Measurements from ENCODE around the gene KAT2B.

Gene KAT2B

GRCh38 chr3:20100151-20100550 is 59.9 kb downstream of the KAT2B start:
- H3K4me3 ChIP-seq (ENCODE audit: low read depth, low read length), result no peak overlapping the region
- no peak overlapping the region for H3K9ac ChIP-seq (ENCODE audit: low read depth, low read length)
- H3K9me3 ChIP-seq (ENCODE audit: control insufficient read depth, insufficient read depth, low read length), result no peaks in the 10 kb centered on the region
- H3K36me3 ChIP-seq (ENCODE audit: control insufficient read depth, insufficient read depth, low read length), result no peaks in the 10 kb centered on the region
- H3K27me3 ChIP-seq (ENCODE audit: control insufficient read depth, insufficient read depth, low read length), result no peaks in the 10 kb centered on the region
- H3K27ac ChIP-seq (ENCODE audit: low read depth, low read length), result no peak overlapping the region
- H3K4me1 ChIP-seq (ENCODE audit: control insufficient read depth, insufficient read depth, low read length), result no peaks in the 10 kb centered on the region

GRCh38 chr3:20101041-20101440 is 60.8 kb downstream of the KAT2B start:
- H3K4me1 ChIP-seq (ENCODE audit: control insufficient read depth, insufficient read depth, low read length), result no peaks in the 10 kb centered on the region
- H3K9ac ChIP-seq (ENCODE audit: low read depth, low read length), result no peak overlapping the region
- no peaks in the 10 kb centered on the region for H3K9me3 ChIP-seq (ENCODE audit: control insufficient read depth, insufficient read depth, low read length)
- H3K27me3 ChIP-seq (ENCODE audit: control insufficient read depth, insufficient read depth, low read length), result no peaks in the 10 kb centered on the region
- H3K36me3 ChIP-seq (ENCODE audit: control insufficient read depth, insufficient read depth, low read length), result no peaks in the 10 kb centered on the region
- H3K27ac ChIP-seq (ENCODE audit: low read depth, low read length), result no peak overlapping the region
- no peak overlapping the region for H3K4me3 ChIP-seq (ENCODE audit: low read depth, low read length)

- H3K27ac ChIP-seq (ENCODE audit: low read depth, low read length), result no peak overlapping the region
- no peak overlapping the region for H3K4me3 ChIP-seq (ENCODE audit: low read depth, low read length)
- H3K36me3 ChIP-seq (ENCODE audit: control insufficient read depth, insufficient read depth, low read length), result no peaks in the 10 kb centered on the region
- H3K9me3 ChIP-seq (ENCODE audit: control insufficient read depth, insufficient read depth, low read length), result no peaks in the 10 kb centered on the region
- H3K9ac ChIP-seq (ENCODE audit: low read depth, low read length), result no peak overlapping the region
- no peaks in the 10 kb centered on the region for H3K27me3 ChIP-seq (ENCODE audit: control insufficient read depth, insufficient read depth, low read length)
- H3K4me1 ChIP-seq (ENCODE audit: control insufficient read depth, insufficient read depth, low read length), result no peaks in the 10 kb centered on the region
Measured at GRCh38 chr3:20103731-20104130, 63.5 kb downstream of the KAT2B start.

- Histone ChIP-seq H3K36me3 (ENCODE audit: control insufficient read depth, insufficient read depth, low read length) (no peaks in the 10 kb centered on the region), H3K27me3 (ENCODE audit: control insufficient read depth, insufficient read depth, low read length) (no peaks in the 10 kb centered on the region), H3K4me1 (ENCODE audit: control insufficient read depth, insufficient read depth, low read length) (no peaks in the 10 kb centered on the region), H3K27ac (ENCODE audit: low read depth, low read length) (no peak overlapping the region), H3K9me3 (ENCODE audit: control insufficient read depth, insufficient read depth, low read length) (no peaks in the 10 kb centered on the region), H3K4me3 (ENCODE audit: low read depth, low read length) (no peak overlapping the region), H3K9ac (ENCODE audit: low read depth, low read length) (no peak overlapping the region)
Measured at GRCh38 chr3:20104167-20104661, 64.0 kb downstream of the KAT2B start.

GRCh38 chr3:20105513-20106280 is 65.5 kb downstream of the KAT2B start:
- Histone ChIP-seq H3K4me3 (ENCODE audit: low read depth, low read length) (no peak overlapping the region), H3K27ac (ENCODE audit: low read depth, low read length) (no peak overlapping the region), H3K4me1 (ENCODE audit: control insufficient read depth, insufficient read depth, low read length) (no peaks in the 10 kb centered on the region), H3K36me3 (ENCODE audit: control insufficient read depth, insufficient read depth, low read length) (no peaks in the 10 kb centered on the region), H3K9me3 (ENCODE audit: control insufficient read depth, insufficient read depth, low read length) (no peaks in the 10 kb centered on the region), H3K9ac (ENCODE audit: low read depth, low read length) (no peak overlapping the region), H3K27me3 (ENCODE audit: control insufficient read depth, insufficient read depth, low read length) (no peaks in the 10 kb centered on the region)

GRCh38 chr3:20107722-20108121 is 67.5 kb downstream of the KAT2B start:
- no peaks in the 10 kb centered on the region for H3K9me3 ChIP-seq (ENCODE audit: control insufficient read depth, insufficient read depth, low read length)
- no peak overlapping the region for H3K27ac ChIP-seq (ENCODE audit: low read depth, low read length)
- 0 out of 2 replicates have a peak, but pooled peaks cover 5% of the 10 kb centered on the region for H3K4me1 ChIP-seq (ENCODE audit: control insufficient read depth, insufficient read depth, low read length)
- H3K27me3 ChIP-seq (ENCODE audit: control insufficient read depth, insufficient read depth, low read length), result no peaks in the 10 kb centered on the region
- no peaks in the 10 kb centered on the region for H3K36me3 ChIP-seq (ENCODE audit: control insufficient read depth, insufficient read depth, low read length)
- no peak overlapping the region for H3K4me3 ChIP-seq (ENCODE audit: low read depth, low read length)
- no peak overlapping the region for H3K9ac ChIP-seq (ENCODE audit: low read depth, low read length)

GRCh38 chr3:20108869-20109268 is 68.6 kb downstream of the KAT2B start:
- no peaks in the 10 kb centered on the region for H3K9me3 ChIP-seq (ENCODE audit: control insufficient read depth, insufficient read depth, low read length)
- H3K27me3 ChIP-seq (ENCODE audit: control insufficient read depth, insufficient read depth, low read length), result no peaks in the 10 kb centered on the region
- no peak overlapping the region for H3K4me3 ChIP-seq (ENCODE audit: low read depth, low read length)
- no peak overlapping the region for H3K27ac ChIP-seq (ENCODE audit: low read depth, low read length)
- 0 out of 2 replicates have a peak, but pooled peaks cover 5% of the 10 kb centered on the region for H3K4me1 ChIP-seq (ENCODE audit: control insufficient read depth, insufficient read depth, low read length)
- H3K36me3 ChIP-seq (ENCODE audit: control insufficient read depth, insufficient read depth, low read length), result no peaks in the 10 kb centered on the region
- H3K9ac ChIP-seq (ENCODE audit: low read depth, low read length), result no peak overlapping the region

- no peak overlapping the region for H3K9ac ChIP-seq (ENCODE audit: low read depth, low read length)
- no peak overlapping the region for H3K4me3 ChIP-seq (ENCODE audit: low read depth, low read length)
- no peaks in the 10 kb centered on the region for H3K36me3 ChIP-seq (ENCODE audit: control insufficient read depth, insufficient read depth, low read length)
- no peaks in the 10 kb centered on the region for H3K9me3 ChIP-seq (ENCODE audit: control insufficient read depth, insufficient read depth, low read length)
- no peaks in the 10 kb centered on the region for H3K27me3 ChIP-seq (ENCODE audit: control insufficient read depth, insufficient read depth, low read length)
- no peak overlapping the region for H3K27ac ChIP-seq (ENCODE audit: low read depth, low read length)
- 0 out of 2 replicates have a peak, but pooled peaks cover 5% of the 10 kb centered on the region for H3K4me1 ChIP-seq (ENCODE audit: control insufficient read depth, insufficient read depth, low read length)
Measured at GRCh38 chr3:20110826-20111225, 70.6 kb downstream of the KAT2B start.

GRCh38 chr3:20111836-20112235 is 71.6 kb downstream of the KAT2B start:
- Histone ChIP-seq H3K36me3 (ENCODE audit: control insufficient read depth, insufficient read depth, low read length) (no peaks in the 10 kb centered on the region), H3K9ac (ENCODE audit: low read depth, low read length) (no peak overlapping the region), H3K27ac (ENCODE audit: low read depth, low read length) (no peak overlapping the region), H3K27me3 (ENCODE audit: control insufficient read depth, insufficient read depth, low read length) (no peaks in the 10 kb centered on the region), H3K9me3 (ENCODE audit: control insufficient read depth, insufficient read depth, low read length) (no peaks in the 10 kb centered on the region), H3K4me1 (ENCODE audit: control insufficient read depth, insufficient read depth, low read length) (0 out of 2 replicates have a peak, but pooled peaks cover 5% of the 10 kb centered on the region), H3K4me3 (ENCODE audit: low read depth, low read length) (no peak overlapping the region)

GRCh38 chr3:20121088-20121487 is 80.8 kb downstream of the KAT2B start:
- Histone ChIP-seq H3K4me1 (ENCODE audit: control insufficient read depth, insufficient read depth, low read length) (no peaks in the 10 kb centered on the region), H3K27me3 (ENCODE audit: control insufficient read depth, insufficient read depth, low read length) (no peaks in the 10 kb centered on the region), H3K27ac (ENCODE audit: low read depth, low read length) (no peak overlapping the region), H3K4me3 (ENCODE audit: low read depth, low read length) (no peak overlapping the region), H3K36me3 (ENCODE audit: control insufficient read depth, insufficient read depth, low read length) (no peaks in the 10 kb centered on the region), H3K9me3 (ENCODE audit: control insufficient read depth, insufficient read depth, low read length) (no peaks in the 10 kb centered on the region), H3K9ac (ENCODE audit: low read depth, low read length) (no peak overlapping the region)

- no peaks in the 10 kb centered on the region for H3K36me3 ChIP-seq (ENCODE audit: control insufficient read depth, insufficient read depth, low read length)
- no peak overlapping the region for H3K27ac ChIP-seq (ENCODE audit: low read depth, low read length)
- no peak overlapping the region for H3K4me3 ChIP-seq (ENCODE audit: low read depth, low read length)
- H3K27me3 ChIP-seq (ENCODE audit: control insufficient read depth, insufficient read depth, low read length), result no peaks in the 10 kb centered on the region
- no peaks in the 10 kb centered on the region for H3K9me3 ChIP-seq (ENCODE audit: control insufficient read depth, insufficient read depth, low read length)
- no peaks in the 10 kb centered on the region for H3K4me1 ChIP-seq (ENCODE audit: control insufficient read depth, insufficient read depth, low read length)
- H3K9ac ChIP-seq (ENCODE audit: low read depth, low read length), result no peak overlapping the region
Measured at GRCh38 chr3:20123131-20123652, 82.9 kb downstream of the KAT2B start.

Data from HUES48 (cell line).